Measurements from ENCODE around the gene MKRN2. TPM values are rescaled to one million over a fixed set of nuclear protein-coding genes. Genes with fewer than 3 reads are reported as not detected.

Gene MKRN2
- total RNA-seq, 2 experiments from 2014 or later: 21.9 to 25.7 TPM

DNA sequence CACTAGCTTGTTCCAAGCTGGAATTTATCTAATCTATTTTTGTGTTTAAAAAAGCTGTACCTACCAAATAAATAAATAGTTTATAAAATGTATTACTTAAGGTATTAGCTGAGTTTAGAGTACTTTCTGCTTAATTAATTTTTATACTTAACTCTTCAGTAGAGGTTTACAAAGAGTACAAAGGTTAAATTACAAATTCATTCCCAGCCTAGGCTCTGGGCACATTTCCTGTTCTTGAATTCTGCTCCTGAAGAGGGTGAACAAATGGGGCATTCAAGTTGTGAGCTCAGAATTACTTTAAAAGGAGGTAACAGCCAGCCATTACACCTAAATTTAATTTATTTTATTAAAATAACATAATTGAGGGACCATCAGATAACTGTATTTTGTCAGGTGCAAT is 26.4 kb downstream of the MKRN2 start:
- CTCF ChIA-PET (ENCODE audit: unreplicated experiment): no interaction called here
- DNase-seq (ENCODE audit: low spot score): no peak

DNA sequence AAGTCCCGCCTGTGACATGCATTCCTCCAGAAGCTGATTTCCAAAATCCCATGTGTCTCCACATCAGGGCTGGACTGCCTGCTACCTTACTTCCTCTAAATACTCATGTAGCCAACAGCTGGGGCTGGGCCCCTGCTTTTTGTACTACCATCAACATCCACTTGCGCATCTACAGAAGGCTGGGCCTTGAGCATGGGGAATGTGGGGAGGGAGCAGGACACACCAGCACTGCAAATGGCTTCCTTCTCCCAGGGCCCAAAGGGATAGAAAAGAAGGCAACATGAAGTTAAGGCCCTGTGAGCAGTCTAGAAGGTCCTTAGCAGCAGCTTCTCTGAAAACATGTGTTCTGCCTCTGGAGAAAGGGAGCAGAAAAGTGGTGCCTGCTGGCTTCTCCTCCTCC is 27.2 kb downstream of the MKRN2 start:
- Histone ChIP-seq H3K4me3 (ENCODE audit: low read depth, low read length, poor library complexity, severe bottlenecking) (no peak overlapping the region), H4K20me1 (ENCODE audit: insufficient read depth, low read length) (no peaks in the 10 kb centered on the region), H3K79me2 (ENCODE audit: insufficient read depth, low read depth, low read length) (no peaks in the 10 kb centered on the region), H3K9me3 (ENCODE audit: low read length) (no peaks in the 10 kb centered on the region), H2AFZ (ENCODE audit: low read length) (no peak overlapping the region), H3K4me1 (ENCODE audit: insufficient read depth, low read length, poor library complexity, severe bottlenecking) (no peaks in the 10 kb centered on the region), H3K36me3 (ENCODE audit: insufficient read depth, low read length) (peaks cover 95% of the 10 kb centered on the region), H3K9me2 (ENCODE audit: insufficient read depth, low read length) (no peaks in the 10 kb centered on the region), H3K27ac (ENCODE audit: low read depth, low read length, poor library complexity, severe bottlenecking) (no peak overlapping the region), H3K4me2 (ENCODE audit: low read length) (no peak overlapping the region)
- TF ChIP-seq EZH2phosphoT487 (IDR thresholded peaks at IDR 0.05; ENCODE audit: borderline replicate concordance, low read depth, low read length): no peak
- intact Hi-C loops (cut with micrococcal nuclease; ENCODE audit: unreplicated experiment): no loop called here
- ChIA-PET POLR2A (interaction anchor here (1.0 to 1.9 kb wide), 3 partner anchors 15 to 21 kb away, joined by 3 to 8 read pairs (median 5); no protein-coding TSS in a partner anchor), CTCF (ENCODE audit: unreplicated experiment) (no interaction called here)
- no peak for DNase-seq (ENCODE audit: low spot score)
- BruUV-seq (replicated peaks): no TSS peak

More for the DNA sequence above, 26.4 kb downstream of the MKRN2 start:
- Histone ChIP-seq H3K9me2 (ENCODE audit: insufficient read depth, low read length) (no peaks in the 10 kb centered on the region), H3K36me3 (ENCODE audit: insufficient read depth, low read length) (peaks cover 93% of the 10 kb centered on the region), H3K4me2 (ENCODE audit: low read length) (no peak overlapping the region), H3K4me3 (ENCODE audit: low read depth, low read length, poor library complexity, severe bottlenecking) (no peak overlapping the region), H4K20me1 (ENCODE audit: insufficient read depth, low read length) (no peaks in the 10 kb centered on the region), H3K9me3 (ENCODE audit: low read length) (no peaks in the 10 kb centered on the region), H3K79me2 (ENCODE audit: insufficient read depth, low read depth, low read length) (no peaks in the 10 kb centered on the region), H2AFZ (ENCODE audit: low read length) (no peak overlapping the region), H3K4me1 (ENCODE audit: insufficient read depth, low read length, poor library complexity, severe bottlenecking) (no peaks in the 10 kb centered on the region), H3K27ac (ENCODE audit: low read depth, low read length, poor library complexity, severe bottlenecking) (no peak overlapping the region)
- BruUV-seq (replicated peaks): no TSS peak
- no peak for TF ChIP-seq EZH2phosphoT487 (IDR thresholded peaks at IDR 0.05; ENCODE audit: borderline replicate concordance, low read depth, low read length)
- TF ChIP-seq, protein P1, sequence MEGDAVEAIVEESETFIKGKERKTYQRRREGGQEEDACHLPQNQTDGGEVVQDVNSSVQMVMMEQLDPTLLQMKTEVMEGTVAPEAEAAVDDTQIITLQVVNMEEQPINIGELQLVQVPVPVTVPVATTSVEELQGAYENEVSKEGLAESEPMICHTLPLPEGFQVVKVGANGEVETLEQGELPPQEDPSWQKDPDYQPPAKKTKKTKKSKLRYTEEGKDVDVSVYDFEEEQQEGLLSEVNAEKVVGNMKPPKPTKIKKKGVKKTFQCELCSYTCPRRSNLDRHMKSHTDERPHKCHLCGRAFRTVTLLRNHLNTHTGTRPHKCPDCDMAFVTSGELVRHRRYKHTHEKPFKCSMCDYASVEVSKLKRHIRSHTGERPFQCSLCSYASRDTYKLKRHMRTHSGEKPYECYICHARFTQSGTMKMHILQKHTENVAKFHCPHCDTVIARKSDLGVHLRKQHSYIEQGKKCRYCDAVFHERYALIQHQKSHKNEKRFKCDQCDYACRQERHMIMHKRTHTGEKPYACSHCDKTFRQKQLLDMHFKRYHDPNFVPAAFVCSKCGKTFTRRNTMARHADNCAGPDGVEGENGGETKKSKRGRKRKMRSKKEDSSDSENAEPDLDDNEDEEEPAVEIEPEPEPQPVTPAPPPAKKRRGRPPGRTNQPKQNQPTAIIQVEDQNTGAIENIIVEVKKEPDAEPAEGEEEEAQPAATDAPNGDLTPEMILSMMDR (conservative IDR thresholded peaks at IDR 0.05; ENCODE audit: low read length): no peak
- POLR2A ChIA-PET: interaction anchor here (0.6 to 1.9 kb wide), 4 partner anchors 14 to 120 kb away, joined by 3 to 8 read pairs (median 4); no protein-coding TSS in a partner anchor
- intact Hi-C loops (cut with micrococcal nuclease; ENCODE audit: unreplicated experiment): no loop called here

DNA sequence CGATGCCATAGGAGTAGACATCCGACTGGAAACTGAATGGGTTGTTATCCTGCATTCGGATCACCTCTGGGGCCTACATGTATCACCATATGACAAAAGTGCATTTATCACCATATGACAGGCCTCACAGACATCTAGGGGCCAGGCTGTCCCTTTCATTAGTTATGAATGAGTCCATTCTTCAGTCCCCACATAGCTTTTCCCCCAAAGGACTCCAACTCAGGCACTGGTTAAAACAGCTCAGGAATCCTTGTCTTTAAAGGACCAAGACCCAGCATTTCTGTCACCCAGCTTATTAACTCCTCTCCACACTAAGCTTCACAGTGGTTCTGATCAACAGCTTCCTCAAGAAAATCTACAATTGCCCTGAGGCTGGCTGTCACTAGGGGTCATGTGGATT is 28.3 kb downstream of the MKRN2 start:
- no peaks in the 10 kb centered on the region for H3K79me2 ChIP-seq (ENCODE audit: insufficient read depth, low read depth, low read length)
- no peak overlapping the region for H3K4me2 ChIP-seq (ENCODE audit: low read length)
- intact Hi-C loops (cut with micrococcal nuclease; ENCODE audit: unreplicated experiment): no loop called here
- H2AFZ ChIP-seq (ENCODE audit: low read length): no peak overlapping the region
- TF ChIP-seq EZH2phosphoT487 (IDR thresholded peaks at IDR 0.05; ENCODE audit: borderline replicate concordance, low read depth, low read length): no peak
- TF ChIP-seq, protein P1 (conservative IDR thresholded peaks at IDR 0.05; ENCODE audit: low read length): no peak
- H3K4me3 ChIP-seq (ENCODE audit: low read depth, low read length, poor library complexity, severe bottlenecking): no peak overlapping the region
- no TSS peak for BruUV-seq (replicated peaks)
- no peak overlapping the region for H3K27ac ChIP-seq (ENCODE audit: low read depth, low read length, poor library complexity, severe bottlenecking)
- ChIA-PET CTCF (ENCODE audit: unreplicated experiment) (no interaction called here), POLR2A (interaction anchor here (0.5 to 1.9 kb wide), 8 partner anchors 8 to 405 kb away, joined by 3 to 9 read pairs (median 4); no protein-coding TSS in a partner anchor)
- H3K4me1 ChIP-seq (ENCODE audit: insufficient read depth, low read length, poor library complexity, severe bottlenecking): no peaks in the 10 kb centered on the region
- H3K36me3 ChIP-seq (ENCODE audit: insufficient read depth, low read length): peaks cover 92% of the 10 kb centered on the region
- no peaks in the 10 kb centered on the region for H3K9me3 ChIP-seq (ENCODE audit: low read length)
- no peaks in the 10 kb centered on the region for H4K20me1 ChIP-seq (ENCODE audit: insufficient read depth, low read length)
- no peaks in the 10 kb centered on the region for H3K9me2 ChIP-seq (ENCODE audit: insufficient read depth, low read length)
- DNase-seq (ENCODE audit: low spot score): no peak
